ENCODE measurements around the gene KBTBD3.
"Not testable (repeated sequence)": the region's sequence is repeated elsewhere in the genome, so short reads cannot be mapped to it uniquely, and the experiment has no call there.

Gene KBTBD3

GRCh38 chr11:106061249-106061784 lies 15.8 kb downstream of the KBTBD3 start:
- TF ChIP-seq CTCF (conservative IDR thresholded peaks at IDR 0.05), result no peak
- no peak overlapping the region for H3K27ac ChIP-seq

GRCh38 chr11:106059617-106060016 lies 17.5 kb downstream of the KBTBD3 start:
- no peak for TF ChIP-seq CTCF (conservative IDR thresholded peaks at IDR 0.05)
- H3K27ac ChIP-seq, result no peak overlapping the region

- not testable (repeated sequence) for H3K27ac ChIP-seq
Observed at GRCh38 chr11:106058377-106058776, 18.8 kb downstream of the KBTBD3 start.

- no peak for TF ChIP-seq CTCF (conservative IDR thresholded peaks at IDR 0.05)
- no peak overlapping the region for H3K27ac ChIP-seq
Observed at GRCh38 chr11:106051103-106051502, 26.0 kb downstream of the KBTBD3 start.

- TF ChIP-seq CTCF (conservative IDR thresholded peaks at IDR 0.05), result no peak
- no peak overlapping the region for H3K27ac ChIP-seq
Observed at GRCh38 chr11:106049727-106050476, 27.2 kb downstream of the KBTBD3 start.

- no peak overlapping the region for H3K27ac ChIP-seq
- TF ChIP-seq CTCF (conservative IDR thresholded peaks at IDR 0.05), result no peak
Observed at GRCh38 chr11:106047631-106048030, 29.5 kb downstream of the KBTBD3 start.

GRCh38 chr11:106043540-106043939 lies 33.6 kb downstream of the KBTBD3 start:
- no peak for TF ChIP-seq CTCF (conservative IDR thresholded peaks at IDR 0.05)
- no peak overlapping the region for H3K27ac ChIP-seq

- no peak overlapping the region for H3K27ac ChIP-seq
- no peak for TF ChIP-seq CTCF (conservative IDR thresholded peaks at IDR 0.05)
Observed at GRCh38 chr11:106032861-106033260, 44.3 kb downstream of the KBTBD3 start.

All from VCaP (cell line).